CD4-positive, CD25-positive, alpha-beta regulatory T cell (primary cell): Measurements from ENCODE around the gene TAF4. TPM values are rescaled to one million over a fixed set of nuclear protein-coding genes. Genes with fewer than 3 reads are reported as not detected.
"Not testable (repeated sequence)": the region's sequence is repeated elsewhere in the genome, so short reads cannot be mapped to it uniquely, and the experiment has no call there.

ENCODE experiments used
- ATAC-seq, 2 donors: fragments of 150-1000 bp; cut with Tn5 transposase; one replicate each; pipeline ENCODE4 v1.10.0; 2021; ENCODE audit warnings: low read depth in 2 of 2, moderate number of reproducible peaks in 2 of 2, moderate library complexity in 1 of 2
- DNase-seq, 3 donors: peaks; one replicate each; pipeline versions ENCODE4 v3.0.0 to v3.0.0-alpha.2; 2012 to 2022; ENCODE audit warnings: mixed read lengths in 1 of 3
- H3K27ac ChIP-seq: one replicate; pipeline ENCODE4 v1.7.0; 2013; ENCODE audit warnings: mild to moderate bottlenecking, low read length; ENCODE audit not compliant: insufficient read depth, poor library complexity, severe bottlenecking
- H3K27me3 ChIP-seq: one replicate; pipeline ENCODE4 v1.7.0; 2013; ENCODE audit warnings: low read length; ENCODE audit not compliant: control insufficient read depth, insufficient read depth
- H3K36me3 ChIP-seq: one replicate; pipeline ENCODE4 v1.7.0; 2013; ENCODE audit warnings: mild to moderate bottlenecking, low read length, moderate library complexity; ENCODE audit not compliant: control insufficient read depth, insufficient read depth
- H3K4me1 ChIP-seq: 2 replicates; pipeline ENCODE4 v1.7.0; 2013; ENCODE audit warnings: mild to moderate bottlenecking, low read length; ENCODE audit not compliant: insufficient read depth, control insufficient read depth, poor library complexity, severe bottlenecking
- H3K4me3 ChIP-seq: one replicate; pipeline ENCODE4 v1.7.0; 2013; ENCODE audit warnings: low read depth, mild to moderate bottlenecking, low read length, moderate library complexity
- H3K9me3 ChIP-seq, 2 experiments: 1 replicate in 1 of 2; 2 replicates in 1 of 2; pipeline ENCODE4 v1.7.0; 2013; ENCODE audit warnings: low read length in 2 of 2, mild to moderate bottlenecking in 1 of 2, moderate library complexity in 1 of 2; ENCODE audit not compliant: control insufficient read depth in 2 of 2
- H3K27ac Mint-ChIP-seq, 3 donors: one replicate each; pipeline ENCODE4 v1.8.0; 2020 to 2022; ENCODE audit warnings: mild to moderate bottlenecking in 3 of 3, mixed read lengths in 3 of 3, moderate library complexity in 2 of 3
- H3K27me3 Mint-ChIP-seq: one replicate; pipeline ENCODE4 v1.8.0; 2022; ENCODE audit warnings: mild to moderate bottlenecking, mixed read lengths
- H3K36me3 Mint-ChIP-seq: one replicate; pipeline ENCODE4 v1.8.0; 2020; ENCODE audit warnings: mixed read lengths
- H3K4me1 Mint-ChIP-seq, 4 donors: one replicate each; pipeline ENCODE4 v1.8.0; 2020 to 2022; ENCODE audit warnings: mixed read lengths in 4 of 4, mild to moderate bottlenecking in 1 of 4
- H3K4me3 Mint-ChIP-seq, 4 donors: one replicate each; pipeline ENCODE4 v1.8.0; 2020 to 2022; ENCODE audit warnings: mild to moderate bottlenecking in 4 of 4, mixed read lengths in 4 of 4, moderate library complexity in 3 of 4
- H3K9me3 Mint-ChIP-seq, 7 donors: one replicate each; pipeline ENCODE4 v1.8.0; 2020 to 2022; ENCODE audit warnings: mixed read lengths in 7 of 7, mild to moderate bottlenecking in 3 of 7, moderate library complexity in 2 of 7
- polyA plus RNA-seq, 4 donors: library from polyadenylated mRNA; unstranded; fragments of 300-500 nt; fragmentation: Illumina TruSeq; gene quantifications; one replicate each; pipeline ENCODE4 v1.2.3, GENCODE V29; 2021
- total RNA-seq: library from RNA; stranded (reverse); gene quantifications from one replicate; pipeline ENCODE4 v1.2.3, GENCODE V29; 2022

The TAF4 gene
- total and polyA plus RNA-seq, 5 donors from 2014 or later = 0.76 to 20.4 (median 0.91) TPM

GRCh38 chr20:61975407-61976129, 90.1 kb downstream of the TAF4 start:
- Histone ChIP-seq H3K27ac (no peak overlapping the region), H3K4me3 (no peak overlapping the region), H3K4me1 (no peaks in the 10 kb centered on the region), H3K9me3 (no peaks in the 10 kb centered on the region), H3K27me3 (no peaks in the 10 kb centered on the region), H3K36me3 (peaks cover 30% of the 10 kb centered on the region)
- H3K27me3 Mint-ChIP-seq = no peaks in the 10 kb centered on the region
- H3K4me3 Mint-ChIP-seq = no peak overlapping the region
- H3K36me3 Mint-ChIP-seq = peaks cover 29% of the 10 kb centered on the region
- H3K27ac Mint-ChIP-seq = no peak overlapping the region
- DNase-seq (no peak), ATAC-seq (no peak)
- peaks cover 0 to 6% (median 0%) of the 10 kb centered on the region in 7 donors for H3K9me3 Mint-ChIP-seq
- H3K4me1 Mint-ChIP-seq = peaks cover 0 to 3% (median 0%) of the 10 kb centered on the region in 4 donors

- ATAC-seq (no peak), DNase-seq (no peak)
- Mint-ChIP-seq H3K36me3 (peaks cover 29% of the 10 kb centered on the region), H3K4me3 (no peak overlapping the region), H3K9me3 (peaks cover 0 to 6% (median 0%) of the 10 kb centered on the region in 7 donors), H3K4me1 (peaks cover 0 to 3% (median 0%) of the 10 kb centered on the region in 4 donors), H3K27ac (no peak overlapping the region), H3K27me3 (no peaks in the 10 kb centered on the region)
- no peak overlapping the region for H3K4me3 ChIP-seq
- no peaks in the 10 kb centered on the region for H3K4me1 ChIP-seq
- H3K36me3 ChIP-seq = peaks cover 30% of the 10 kb centered on the region
- no peak overlapping the region for H3K27ac ChIP-seq
- no peaks in the 10 kb centered on the region for H3K9me3 ChIP-seq
- no peaks in the 10 kb centered on the region for H3K27me3 ChIP-seq
These were observed 91.4 kb downstream of the TAF4 start for GRCh38 chr20:61974357-61974665.

- no peak for ATAC-seq
- Histone ChIP-seq H3K27ac (no peak overlapping the region), H3K27me3 (no peaks in the 10 kb centered on the region), H3K36me3 (peaks cover 30% of the 10 kb centered on the region), H3K4me1 (no peaks in the 10 kb centered on the region), H3K4me3 (no peak overlapping the region), H3K9me3 (no peaks in the 10 kb centered on the region)
- no peak overlapping the region for H3K4me3 Mint-ChIP-seq
- no peaks in the 10 kb centered on the region for H3K27me3 Mint-ChIP-seq
- H3K27ac Mint-ChIP-seq = peak overlapping the region in 1 of 3 donors; percentile 15
- H3K4me1 Mint-ChIP-seq = peaks cover 0 to 3% (median 0%) of the 10 kb centered on the region in 4 donors
- H3K36me3 Mint-ChIP-seq = peaks cover 29% of the 10 kb centered on the region
- DNase-seq = no peak
- peaks cover 0 to 6% (median 0%) of the 10 kb centered on the region in 7 donors for H3K9me3 Mint-ChIP-seq
These were observed 91.9 kb downstream of the TAF4 start for GRCh38 chr20:61973515-61974356.

GRCh38 chr20:61972636-61973508, 92.8 kb downstream of the TAF4 start:
- H3K4me1 ChIP-seq = no peaks in the 10 kb centered on the region
- H3K27ac ChIP-seq = no peak overlapping the region
- H3K36me3 ChIP-seq = peaks cover 30% of the 10 kb centered on the region
- H3K36me3 Mint-ChIP-seq = peaks cover 29% of the 10 kb centered on the region
- peak overlapping the region in 1 of 3 donors; percentile 15 for H3K27ac Mint-ChIP-seq
- H3K27me3 ChIP-seq = no peaks in the 10 kb centered on the region
- peaks cover 2% of the 10 kb centered on the region for H3K27me3 Mint-ChIP-seq
- DNase-seq (no peak), ATAC-seq (no peak)
- H3K9me3 Mint-ChIP-seq = peaks cover 0 to 6% (median 0%) of the 10 kb centered on the region in 7 donors
- H3K4me3 ChIP-seq = no peak overlapping the region
- peaks cover 0 to 4% (median 0%) of the 10 kb centered on the region in 4 donors for H3K4me1 Mint-ChIP-seq
- H3K4me3 Mint-ChIP-seq = no peak overlapping the region
- no peaks in the 10 kb centered on the region for H3K9me3 ChIP-seq

- H3K4me3 ChIP-seq, H3K9me3 Mint-ChIP-seq, H3K9me3 ChIP-seq, H3K4me1 ChIP-seq, H3K27me3 ChIP-seq, H3K4me1 Mint-ChIP-seq, ATAC-seq, H3K27ac ChIP-seq, H3K27me3 Mint-ChIP-seq, H3K4me3 Mint-ChIP-seq, DNase-seq, H3K27ac Mint-ChIP-seq: not testable (repeated sequence)
- H3K36me3 ChIP-seq = peaks cover 30% of the 10 kb centered on the region
- peaks cover 25% of the 10 kb centered on the region for H3K36me3 Mint-ChIP-seq
These were observed 94.1 kb downstream of the TAF4 start for GRCh38 chr20:61971595-61971994.

GRCh38 chr20:61970357-61970756, 95.3 kb downstream of the TAF4 start:
- no peak overlapping the region for H3K4me3 Mint-ChIP-seq
- Histone ChIP-seq H3K27me3 (no peaks in the 10 kb centered on the region), H3K36me3 (peaks cover 21% of the 10 kb centered on the region), H3K9me3 (no peaks in the 10 kb centered on the region), H3K4me3 (no peak overlapping the region), H3K4me1 (no peaks in the 10 kb centered on the region), H3K27ac (no peak overlapping the region)
- DNase-seq (no peak), ATAC-seq (no peak)
- no peak overlapping the region for H3K27ac Mint-ChIP-seq
- H3K4me1 Mint-ChIP-seq = peaks cover 0 to 3% (median 0%) of the 10 kb centered on the region in 4 donors
- H3K27me3 Mint-ChIP-seq = peaks cover 8% of the 10 kb centered on the region
- H3K9me3 Mint-ChIP-seq = peaks cover 0 to 6% (median 0%) of the 10 kb centered on the region in 7 donors
- peaks cover 25% of the 10 kb centered on the region for H3K36me3 Mint-ChIP-seq

GRCh38 chr20:61969806-61970205, 95.9 kb downstream of the TAF4 start:
- H3K27me3 ChIP-seq = no peaks in the 10 kb centered on the region
- H3K36me3 ChIP-seq = peaks cover 21% of the 10 kb centered on the region
- Mint-ChIP-seq H3K9me3 (peaks cover 0 to 6% (median 0%) of the 10 kb centered on the region in 7 donors), H3K4me3 (no peak overlapping the region), H3K36me3 (peaks cover 23% of the 10 kb centered on the region), H3K27me3 (peaks cover 8% of the 10 kb centered on the region), H3K4me1 (peaks cover 0 to 3% (median 0%) of the 10 kb centered on the region in 4 donors), H3K27ac (no peak overlapping the region)
- H3K4me1 ChIP-seq = no peaks in the 10 kb centered on the region
- H3K9me3 ChIP-seq = no peaks in the 10 kb centered on the region
- H3K27ac ChIP-seq = no peak overlapping the region
- no peak overlapping the region for H3K4me3 ChIP-seq
- ATAC-seq (no peak), DNase-seq (no peak)
